Pancreas (tissue), 10 donors: ENCODE results near the gene BRAP. TPM values are rescaled to one million over a fixed set of nuclear protein-coding genes. Genes with fewer than 3 reads are reported as not detected.
"Not testable (repeated sequence)": the region's sequence is repeated elsewhere in the genome, so short reads cannot be mapped to it uniquely, and the experiment has no call there.

ENCODE experiments used
- ATAC-seq, 4 donors: fragments of 200-7000 bp; cut with Tn5 transposase; one replicate each; pipeline versions ENCODE4 v1.8.0 to v1.9.1; 2020; ENCODE audit warnings: mild to moderate bottlenecking in 4 of 4, moderate library complexity in 4 of 4
- DNase-seq, 6 donors: peaks; one replicate each; pipeline ENCODE4 v3.0.0-alpha.2; 2020
- FAIRE-seq: peaks from 2 replicates; lab custom pipeline; 2012; peaks lifted over from hg19 to GRCh38; lab: Jason Lieb, UNC
- H3K27ac ChIP-seq, 4 donors: fragments of 200-600 bp; sonication (generic); 1 replicate in 3 of 4; 2 replicates in 1 of 4; pipeline versions ENCODE4 v1.5.0 to v1.8.0; 2020
- H3K27me3 ChIP-seq, 4 donors: fragments of 200-600 bp; one replicate each; pipeline ENCODE4 v1.8.0; 2021
- H3K36me3 ChIP-seq, 3 donors: fragments of 200-600 bp; sonication (generic) in 1 of 3; one replicate each; pipeline versions ENCODE4 v1.5.0 to v1.8.0; 2020 to 2021
- H3K4me1 ChIP-seq, 3 donors: fragments of 200-600 bp; one replicate each; pipeline ENCODE4 v1.8.0; 2021
- H3K4me3 ChIP-seq, 4 donors: fragments of 200-600 bp; sonication (generic) in 2 of 4; one replicate each; pipeline versions ENCODE4 v1.5.0 to v1.8.0; 2020 to 2021
- H3K9me3 ChIP-seq, 4 donors: fragments of 200-600 bp; one replicate each; pipeline ENCODE4 v1.8.0; 2021
- WGBS, 2 donors: extraction: QIAGEN DNeasy Blood & Tissue Kit; methylation state at CpG; one replicate each; pipeline ENCODE4 v1.1.7; 2013; 5-methylcytosine and 5-hydroxymethylcytosine counted together
- intact Hi-C, 3 donors: fragments of 100-400 bp; cut with DNase I; formaldehyde crosslinking; loops; one replicate each; pipeline versions ENCODE4 v1.11.1 to v1.14.2; 2022
- polyA plus RNA-seq, 2 donors: library from polyadenylated mRNA; stranded (reverse); fragments of 200-250 nt; gene quantifications; one replicate each; pipeline ENCODE4 v1.2.3, GENCODE V29; 2013
- total RNA-seq, 6 donors: library from RNA; stranded (reverse); fragmentation: NEBNext Ultra II Directional in 4 of 6; extraction: Animal tissue kit (Norgen Biotek cat#: 25700) in 4 of 6; gene quantifications; one replicate each; pipeline versions ENCODE4 v1.2.1 to v1.2.4, GENCODE V29; 2021 to 2023
- TF ChIP-seq, protein P1 (sequence below), 4 donors: fragments of 200-600 bp; sonication (generic) in 3 of 4; IDR thresholded peaks; one replicate each; pipeline versions ENCODE4 v1.5.0 to v1.8.0; 2021; ENCODE audit warnings: antibody characterized with exemption in 4 of 4
- donor health status: healthy with polysubstance abuse.
- donor health status: DM: no; HTN: no; CAD: no; lungs with moderate emphysema.
- donor health status: DM: no; HTN: no; CAD: no.
- donor health status: control.
- donor health status: control.
- donor health status: Bipolar disorder and iron deficiency.
- donor health status: DM: yes; HTN: yes; CAD: no.
- donor health status: DM: no; HTN: no; CAD: no.
- donor health status: DM: no; HTN: no; CAD: no.
- donor health status: DM: yes; HTN: yes; CAD: no.

Gene BRAP
- total and polyA plus RNA-seq, 8 donors: 3.8 to 9.8 (median 7.5) TPM

DNA sequence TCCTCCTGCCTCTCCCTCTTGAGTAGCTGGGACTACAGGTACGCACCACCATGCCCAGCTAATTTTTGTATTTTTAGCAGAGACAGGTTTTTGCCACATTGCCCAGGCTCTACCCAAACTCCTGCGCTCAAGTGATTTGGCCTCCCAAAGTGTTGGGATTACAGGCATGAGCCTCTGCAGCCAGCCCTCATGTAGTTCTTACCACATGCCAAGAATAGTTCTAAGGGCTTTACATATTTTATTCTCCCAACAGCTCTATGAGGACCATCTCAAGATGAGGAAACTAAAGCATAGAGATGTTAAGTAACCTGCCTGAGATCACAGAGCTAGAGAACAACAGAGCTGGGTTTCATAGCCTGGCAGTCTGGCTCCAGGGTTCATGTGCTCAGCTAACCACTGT is 43.0 kb upstream of the BRAP start:
- H3K4me3 ChIP-seq: no peak overlapping the region
- ATAC-seq: no peak
- no peak for FAIRE-seq
- WGBS, 2 donors: 92 to 97% methylated on average over 2 of the region's 2 CpGs
- TF ChIP-seq, protein P1, sequence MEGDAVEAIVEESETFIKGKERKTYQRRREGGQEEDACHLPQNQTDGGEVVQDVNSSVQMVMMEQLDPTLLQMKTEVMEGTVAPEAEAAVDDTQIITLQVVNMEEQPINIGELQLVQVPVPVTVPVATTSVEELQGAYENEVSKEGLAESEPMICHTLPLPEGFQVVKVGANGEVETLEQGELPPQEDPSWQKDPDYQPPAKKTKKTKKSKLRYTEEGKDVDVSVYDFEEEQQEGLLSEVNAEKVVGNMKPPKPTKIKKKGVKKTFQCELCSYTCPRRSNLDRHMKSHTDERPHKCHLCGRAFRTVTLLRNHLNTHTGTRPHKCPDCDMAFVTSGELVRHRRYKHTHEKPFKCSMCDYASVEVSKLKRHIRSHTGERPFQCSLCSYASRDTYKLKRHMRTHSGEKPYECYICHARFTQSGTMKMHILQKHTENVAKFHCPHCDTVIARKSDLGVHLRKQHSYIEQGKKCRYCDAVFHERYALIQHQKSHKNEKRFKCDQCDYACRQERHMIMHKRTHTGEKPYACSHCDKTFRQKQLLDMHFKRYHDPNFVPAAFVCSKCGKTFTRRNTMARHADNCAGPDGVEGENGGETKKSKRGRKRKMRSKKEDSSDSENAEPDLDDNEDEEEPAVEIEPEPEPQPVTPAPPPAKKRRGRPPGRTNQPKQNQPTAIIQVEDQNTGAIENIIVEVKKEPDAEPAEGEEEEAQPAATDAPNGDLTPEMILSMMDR (IDR thresholded peaks at IDR 0.05): no peak
- H3K27me3 ChIP-seq: no peaks in the 10 kb centered on the region
- intact Hi-C loops: no loop called here
- no peaks in the 10 kb centered on the region for H3K4me1 ChIP-seq
- no peak overlapping the region for H3K27ac ChIP-seq
- DNase-seq: no peak
- H3K9me3 ChIP-seq: no peaks in the 10 kb centered on the region
- peaks cover 0 to 13% (median 3%) of the 10 kb centered on the region in 3 donors for H3K36me3 ChIP-seq

DNA sequence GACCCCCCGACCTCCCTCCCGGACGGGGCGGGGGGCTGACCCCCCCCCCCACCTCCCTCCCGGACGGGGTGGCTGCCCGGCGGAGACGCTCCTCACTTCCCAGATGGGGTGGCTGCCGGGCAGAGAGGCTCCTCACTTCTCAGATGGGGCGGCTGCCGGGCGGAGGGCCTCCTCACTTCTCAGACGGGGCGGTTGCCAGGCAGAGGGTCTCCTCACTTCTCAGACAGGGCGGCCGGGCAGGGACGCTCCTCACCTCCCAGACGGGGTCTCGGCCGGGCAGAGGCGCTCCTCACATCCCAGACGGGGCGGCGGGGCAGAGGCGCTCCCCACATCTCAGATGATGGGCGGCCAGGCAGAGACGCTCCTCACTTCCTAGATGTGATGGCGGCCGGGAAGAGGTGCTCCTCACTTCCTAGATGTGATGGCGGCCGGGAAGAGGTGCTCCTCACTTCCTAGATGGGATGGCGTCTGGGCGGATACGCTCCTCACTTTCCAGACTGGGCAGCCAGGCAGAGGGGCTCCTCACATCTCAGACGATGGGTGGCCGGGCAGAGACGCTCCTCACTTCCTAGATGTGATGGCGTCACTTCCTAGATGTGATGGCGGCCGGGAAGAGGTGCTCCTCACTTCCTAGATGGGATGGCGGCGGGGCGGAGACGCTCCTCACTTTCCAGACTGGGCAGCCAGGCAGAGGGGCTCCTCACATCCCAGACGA is 38.0 kb upstream of the BRAP start:
- H3K4me3 ChIP-seq, intact Hi-C loops, FAIRE-seq, H3K4me1 ChIP-seq, H3K27me3 ChIP-seq, H3K27ac ChIP-seq, DNase-seq, H3K9me3 ChIP-seq, ATAC-seq: not testable (repeated sequence)
- WGBS, 2 donors: 97 to 99% methylated on average over 24 to 40 of the region's 46 CpGs
- H3K36me3 ChIP-seq: peaks cover 0 to 10% (median 8%) of the 10 kb centered on the region in 3 donors

DNA sequence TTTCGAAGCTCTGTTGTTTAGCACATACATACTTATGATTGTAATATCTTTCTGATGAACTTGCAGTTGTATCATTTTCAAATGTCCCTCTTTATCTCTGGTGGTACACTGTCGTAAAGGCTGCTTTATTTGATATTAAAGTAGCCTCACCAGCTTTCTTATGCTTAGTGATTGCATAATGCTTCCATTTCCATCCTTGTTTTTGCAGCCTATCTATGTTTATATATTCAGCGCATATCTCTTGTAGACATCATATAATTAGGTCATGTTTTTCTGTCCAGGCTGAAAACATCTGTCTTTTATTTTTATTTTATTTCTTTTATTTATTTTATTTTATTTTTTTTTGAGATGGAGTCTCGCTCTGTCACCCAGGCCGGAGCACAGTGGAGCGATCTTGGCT is 34.7 kb upstream of the BRAP start:
- TF ChIP-seq, protein P1 (IDR thresholded peaks at IDR 0.05): no peak

DNA sequence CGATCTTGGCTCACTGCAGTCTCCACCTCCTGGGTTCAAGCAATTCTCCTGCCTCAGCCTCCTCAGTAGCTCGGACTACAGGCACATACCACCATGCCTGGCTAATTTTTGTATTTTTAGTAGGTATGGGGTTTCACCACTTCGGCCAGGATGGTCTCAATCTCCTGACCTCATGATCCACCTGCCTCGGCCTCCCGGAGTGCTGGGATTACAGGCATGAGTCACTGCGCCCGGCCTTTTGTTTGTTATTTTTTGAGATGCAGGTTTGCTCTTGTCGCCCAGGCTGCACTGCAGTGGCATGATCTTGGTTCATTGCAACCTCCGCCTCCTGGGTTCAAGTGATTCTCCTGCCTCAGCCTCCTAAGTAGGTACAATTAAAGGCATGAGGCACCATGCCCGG is 33.6 kb upstream of the BRAP start:
- FAIRE-seq, H3K27me3 ChIP-seq, H3K4me3 ChIP-seq, H3K9me3 ChIP-seq, H3K4me1 ChIP-seq, ATAC-seq, intact Hi-C loops, H3K27ac ChIP-seq, DNase-seq: not testable (repeated sequence)
- 96% methylated on average over 10 of the region's 10 CpGs for WGBS, 2 donors
- peaks cover 0 to 20% (median 13%) of the 10 kb centered on the region in 3 donors for H3K36me3 ChIP-seq

More for the DNA sequence above, 34.7 kb upstream of the BRAP start:
- no peak for FAIRE-seq
- Histone ChIP-seq H3K4me1 (no peaks in the 10 kb centered on the region), H3K27me3 (no peaks in the 10 kb centered on the region), H3K27ac (no peak overlapping the region), H3K4me3 (no peak overlapping the region), H3K9me3 (no peaks in the 10 kb centered on the region), H3K36me3 (peaks cover 0 to 23% (median 13%) of the 10 kb centered on the region in 3 donors)
- ATAC-seq: no peak
- whole genome bisulfite sequencing, 2 donors: 96% methylated on average over 6 of the region's 6 CpGs
- no peak for DNase-seq
- intact Hi-C loops: no loop called here

DNA sequence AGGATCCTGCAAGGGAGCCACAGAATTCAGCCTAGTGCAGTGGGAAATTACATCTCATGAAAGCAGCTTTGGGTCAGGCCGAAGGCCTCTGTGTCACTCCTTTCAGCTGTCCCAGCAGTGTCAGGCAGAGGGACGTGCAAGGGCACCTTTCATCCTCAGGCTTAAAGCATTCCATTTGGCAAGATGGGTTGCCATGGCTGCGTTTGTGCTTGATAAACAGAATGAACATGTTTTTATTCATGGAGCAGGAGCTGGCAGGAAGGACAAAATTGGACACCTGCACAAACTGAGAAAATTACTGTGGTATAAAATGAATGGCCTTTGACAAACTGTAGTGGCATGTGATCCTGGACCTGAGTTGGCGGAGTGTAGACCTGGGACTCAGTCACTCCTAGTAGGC is 29.5 kb upstream of the BRAP start:
- peaks cover 0 to 37% (median 9%) of the 10 kb centered on the region in 3 donors for H3K36me3 ChIP-seq
- intact Hi-C loops: no loop called here

More for the DNA sequence above, 29.5 kb upstream of the BRAP start:
- no peaks in the 10 kb centered on the region for H3K9me3 ChIP-seq
- H3K4me1 ChIP-seq: no peaks in the 10 kb centered on the region
- H3K4me3 ChIP-seq: no peak overlapping the region
- 79 to 81% methylated on average over 4 of the region's 4 CpGs for WGBS, 2 donors
- no peaks in the 10 kb centered on the region for H3K27me3 ChIP-seq
- ATAC-seq (peak in 2 of 4 donors; percentile 35 to 36), DNase-seq (no peak), FAIRE-seq (no peak)
- no peak overlapping the region for H3K27ac ChIP-seq
- TF ChIP-seq, protein P1 (IDR thresholded peaks at IDR 0.05): no peak
